ENCODE results near the gene SPI1. TPM values are rescaled to one million over a fixed set of nuclear protein-coding genes. Genes with fewer than 3 reads are reported as not detected.

Gene SPI1
- total and polyA plus RNA-seq, 2 donors (not counting 3 experiments of a cell fraction or from before 2014, with no cell fraction given), result not detected

- H3K9ac ChIP-seq (replicated peaks; ENCODE audit: extremely low read depth, insufficient read depth, low read length), result no peak overlapping the region
- no peak overlapping the region for H3K4me3 ChIP-seq (replicated peaks in 1 of 3; ENCODE audit: insufficient read depth in 1 of 3, low read depth in 1 of 3, low read length in 3 of 3)
- CTCF ChIA-PET, result interaction anchor here (1.3 to 3.3 kb wide), 8 partner anchors 7 to 108 kb away, joined by 3 to 33 read pairs (median 6); partner anchors contain the start of gene NR1H3
- H3K36me3 ChIP-seq (ENCODE audit: control insufficient read depth in 2 of 2, extremely low read depth in 1 of 2, insufficient read depth in 2 of 2, low read length in 2 of 2), result peaks cover 0 to 20% of the 10 kb centered on the region in 2 experiments
- dilution Hi-C loops (cut with MboI; ENCODE audit: extremely low pct_ligation_motif_present, low sequenced_read_pairs) (no loop called here), intact Hi-C loops (cut with micrococcal nuclease) (no loop called here)
- TF ChIP-seq JUN (IDR thresholded peaks at IDR 0.05; ENCODE audit: borderline replicate concordance, insufficient read depth, insufficient read length, low read depth), result no peak
- TF ChIP-seq POLR2A (IDR thresholded peaks at IDR 0.05; ENCODE audit: low read depth, low read length), result no peak
- TF ChIP-seq MAX (IDR thresholded peaks at IDR 0.05; ENCODE audit: insufficient read depth, insufficient read length), result no peak
- no peak for TF ChIP-seq CTCF (IDR thresholded peaks at IDR 0.05; ENCODE audit: extremely low read depth in 1 of 2, insufficient read depth in 1 of 2, low read depth in 1 of 2, low read length in 2 of 2)
- no peak for TF ChIP-seq EZH2 (IDR thresholded peaks at IDR 0.05; ENCODE audit: borderline replicate concordance, low read depth, low read length, severe bottlenecking)
- TF ChIP-seq POLR2AphosphoS5 (IDR thresholded peaks at IDR 0.05; ENCODE audit: insufficient read depth, low read depth, low read length), result no peak
- peaks cover 16% of the 10 kb centered on the region for H3K4me1 ChIP-seq (ENCODE audit: control insufficient read depth, extremely low read depth, insufficient read depth, low read length)
- BruUV-seq (replicated peaks), result no TSS peak
- POLR2A ChIA-PET, result no interaction called here
- H3K9me3 ChIP-seq (replicated peaks; ENCODE audit: control insufficient read depth, insufficient read depth, low read length), result no peaks in the 10 kb centered on the region
- no peak overlapping the region for H3K27ac ChIP-seq (ENCODE audit: insufficient read depth, low read depth, low read length)
- no peaks in the 10 kb centered on the region for H3K9me1 ChIP-seq (replicated peaks; ENCODE audit: control insufficient read depth, extremely low read depth, insufficient read depth, low read length)
- DNase-seq (ENCODE audit: low read depth, low spot score), result no peak
- H3K27me3 ChIP-seq (ENCODE audit: control insufficient read depth in 2 of 2, insufficient read depth in 2 of 2, low read length in 2 of 2), result no peaks in the 10 kb centered on the region
- no peak overlapping the region for H3K4me2 ChIP-seq (ENCODE audit: insufficient read depth, low read length)
- H4K20me1 ChIP-seq (replicated peaks; ENCODE audit: control insufficient read depth, extremely low read depth, insufficient read depth, low read length), result no peaks in the 10 kb centered on the region
- FAIRE-seq, result no peak
- H2AFZ ChIP-seq (ENCODE audit: low read depth, low read length), result no peak overlapping the region
- no peaks in the 10 kb centered on the region for H3K79me2 ChIP-seq (ENCODE audit: control insufficient read depth, insufficient read depth, low read length)
Observed at GRCh38 chr11:47328449-47329390, 49.6 kb downstream of the SPI1 start.
